CD4-positive, alpha-beta T cell treated with Interleukin-21 for 1 hour (primary cell): ENCODE data around the gene MARS1.
A peak's percentile ranks its signal among the peaks of the same experiment; 100 is the strongest.

ENCODE experiments used
- DNase-seq: peaks from one replicate; pipeline ENCODE4 v3.0.0-alpha.2; 2020

The MARS1 gene

GRCh38 chr12:57459055-57459749, 28.7 kb upstream of the MARS1 start:
- DNase-seq, result peak; percentile 96

- no peak for DNase-seq
Observed at GRCh38 chr12:57459750-57460467, 28.0 kb upstream of the MARS1 start, which contains the start of gene GLI1. TSS of gene GLI1 (plus strand) at chr12:57459785. CDS start at chr12:57463692, 3,907 bp downstream.

DNA sequence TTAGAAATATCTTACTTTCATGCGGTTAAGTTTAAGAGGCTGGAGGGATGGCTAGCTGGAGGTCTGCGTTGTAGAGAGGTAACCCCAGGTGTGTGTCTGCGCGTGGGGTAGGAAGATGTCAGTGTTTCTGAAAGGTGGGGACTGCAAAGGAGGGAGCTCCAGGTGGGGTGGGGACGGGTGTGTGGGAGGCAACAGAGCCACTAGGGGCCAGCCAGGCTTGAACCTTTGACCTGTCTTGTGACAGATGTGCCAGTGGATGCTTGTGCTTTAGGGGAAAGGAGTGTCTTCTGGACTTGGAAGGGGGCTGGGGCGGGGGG, 27.4 kb upstream of the MARS1 start:
- DNase-seq, result no peak

- DNase-seq, result no peak
Observed at GRCh38 chr12:57460841-57461275, 27.0 kb upstream of the MARS1 start.

DNA sequence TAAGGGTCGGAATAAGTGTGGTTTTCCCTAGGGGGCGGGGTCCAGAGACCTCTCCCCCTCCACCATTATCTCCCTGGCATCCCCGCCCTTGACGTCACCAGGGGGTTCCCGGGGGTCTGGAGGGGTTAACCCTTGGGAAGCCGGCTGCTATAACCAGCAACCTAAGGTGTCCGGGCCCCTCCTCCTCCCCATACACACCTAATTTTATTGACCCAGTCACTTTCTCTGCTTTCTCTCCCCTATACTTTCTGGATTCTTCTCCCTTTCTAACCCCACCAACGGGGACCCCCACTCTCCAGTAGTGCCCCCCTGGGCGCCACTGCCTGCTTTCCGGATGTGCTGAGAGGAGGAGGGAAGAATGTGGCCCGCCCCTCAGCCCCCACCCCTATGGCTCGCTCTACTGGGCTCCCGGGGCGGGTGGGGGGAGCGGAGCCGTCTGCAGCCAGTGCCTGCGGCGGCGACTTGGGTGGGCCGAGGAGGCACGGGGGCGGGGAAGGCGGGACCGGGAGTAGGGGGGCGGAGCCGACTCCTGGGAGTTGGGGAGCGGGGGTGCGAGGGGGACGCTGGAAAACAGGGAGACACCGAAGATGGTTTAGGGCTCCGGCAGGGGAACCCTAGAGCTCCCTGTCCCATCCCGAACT, 26.5 kb upstream of the MARS1 start:
- DNase-seq, result peak; percentile 37

DNA sequence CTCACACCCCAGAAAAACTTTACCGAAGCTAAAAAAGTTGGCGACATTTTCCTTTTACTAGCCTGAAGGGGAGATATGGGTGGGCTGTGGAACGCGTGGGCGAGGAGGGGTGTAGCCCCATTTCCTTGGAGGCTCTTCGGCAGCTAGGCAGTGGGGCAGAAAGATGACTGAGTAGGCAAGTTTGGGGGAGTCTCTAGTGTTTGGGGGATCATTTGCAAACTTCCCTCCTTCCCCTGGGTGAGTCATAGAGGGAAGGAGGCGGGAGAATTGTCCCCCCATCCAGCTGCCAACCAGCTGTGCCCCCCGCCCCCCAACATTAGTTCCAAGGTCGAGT, 26.0 kb upstream of the MARS1 start:
- no peak for DNase-seq

DNA sequence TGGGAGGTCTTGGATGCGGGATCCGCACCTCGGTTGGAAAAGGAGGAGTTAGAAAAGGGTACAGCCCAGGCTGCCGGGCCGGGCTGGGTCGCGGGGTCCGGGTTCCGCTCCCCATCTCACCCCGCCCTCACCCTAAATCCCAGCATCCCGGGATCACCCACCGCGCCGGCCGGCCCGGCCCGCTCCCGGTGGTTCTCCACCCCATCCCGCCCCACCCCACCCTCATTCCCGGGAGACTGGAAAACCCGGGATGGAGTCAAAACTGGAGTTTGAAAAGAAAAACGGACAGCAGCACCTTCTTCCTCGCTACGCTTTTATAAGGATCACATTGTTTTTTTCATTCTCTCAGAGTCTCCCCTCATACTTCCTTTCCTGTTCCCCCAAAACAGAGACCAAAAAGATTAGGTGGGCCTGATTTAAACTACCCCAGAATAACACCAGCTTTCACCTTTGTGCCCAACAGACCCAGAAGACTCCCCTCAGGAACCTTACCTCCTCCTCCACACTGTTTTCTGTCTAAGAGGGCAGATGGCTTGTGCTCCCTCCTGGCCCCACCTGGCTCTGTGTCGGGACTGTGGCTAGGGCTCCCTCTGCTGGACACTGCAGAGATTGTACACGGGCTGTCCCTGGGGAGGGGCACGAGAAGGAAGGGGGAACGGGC, 25.5 kb upstream of the MARS1 start:
- peak; percentile 92 for DNase-seq

- no peak for DNase-seq
Observed at GRCh38 chr12:57462912-57463253, 25.0 kb upstream of the MARS1 start.

DNA sequence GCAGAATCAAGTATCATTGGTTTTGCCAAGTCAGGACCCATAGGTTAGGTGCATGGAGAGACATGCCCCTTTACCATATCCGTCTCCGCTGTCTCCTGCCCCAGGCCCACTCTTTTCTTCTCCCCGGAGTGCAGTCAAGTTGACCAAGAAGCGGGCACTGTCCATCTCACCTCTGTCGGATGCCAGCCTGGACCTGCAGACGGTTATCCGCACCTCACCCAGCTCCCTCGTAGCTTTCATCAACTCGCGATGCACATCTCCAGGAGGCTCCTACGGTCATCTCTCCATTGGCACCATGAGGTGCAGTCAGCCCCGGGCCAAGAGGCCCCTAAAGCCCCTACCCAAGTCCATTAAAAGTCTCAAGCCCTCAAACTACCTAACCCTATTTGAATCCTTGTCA, 23.3 kb upstream of the MARS1 start:
- DNase-seq, result no peak

DNA sequence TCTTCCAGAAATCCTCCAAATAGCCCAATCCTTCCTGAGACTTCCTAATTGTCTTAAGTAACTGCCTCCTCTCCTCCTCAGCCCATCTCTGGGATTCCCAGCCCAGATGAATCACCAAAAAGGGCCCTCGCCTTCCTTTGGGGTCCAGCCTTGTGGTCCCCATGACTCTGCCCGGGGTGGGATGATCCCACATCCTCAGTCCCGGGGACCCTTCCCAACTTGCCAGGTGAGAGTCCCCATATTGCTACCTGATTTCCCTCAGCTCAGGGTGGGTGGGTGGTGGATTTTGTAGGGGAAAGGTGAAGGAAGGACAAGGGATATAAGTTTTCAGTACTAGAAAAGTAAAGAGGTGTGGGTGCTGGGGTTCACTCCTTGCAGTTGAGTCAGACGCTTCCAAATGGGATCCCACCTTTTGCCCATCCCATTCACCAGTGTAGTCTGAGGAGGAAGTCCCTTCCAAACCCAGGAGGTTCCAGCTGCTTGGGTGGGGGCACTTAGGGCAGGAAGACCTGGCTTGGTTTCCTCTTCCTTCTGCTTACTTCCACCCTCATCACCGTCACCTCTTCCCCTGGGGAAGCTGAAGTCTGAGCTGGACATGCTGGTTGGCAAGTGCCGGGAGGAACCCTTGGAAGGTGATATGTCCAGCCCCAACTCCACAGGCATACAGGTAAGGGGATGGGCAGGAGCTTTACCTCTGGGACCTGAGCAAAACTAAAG, 22.7 kb upstream of the MARS1 start:
- DNase-seq, result no peak

DNA sequence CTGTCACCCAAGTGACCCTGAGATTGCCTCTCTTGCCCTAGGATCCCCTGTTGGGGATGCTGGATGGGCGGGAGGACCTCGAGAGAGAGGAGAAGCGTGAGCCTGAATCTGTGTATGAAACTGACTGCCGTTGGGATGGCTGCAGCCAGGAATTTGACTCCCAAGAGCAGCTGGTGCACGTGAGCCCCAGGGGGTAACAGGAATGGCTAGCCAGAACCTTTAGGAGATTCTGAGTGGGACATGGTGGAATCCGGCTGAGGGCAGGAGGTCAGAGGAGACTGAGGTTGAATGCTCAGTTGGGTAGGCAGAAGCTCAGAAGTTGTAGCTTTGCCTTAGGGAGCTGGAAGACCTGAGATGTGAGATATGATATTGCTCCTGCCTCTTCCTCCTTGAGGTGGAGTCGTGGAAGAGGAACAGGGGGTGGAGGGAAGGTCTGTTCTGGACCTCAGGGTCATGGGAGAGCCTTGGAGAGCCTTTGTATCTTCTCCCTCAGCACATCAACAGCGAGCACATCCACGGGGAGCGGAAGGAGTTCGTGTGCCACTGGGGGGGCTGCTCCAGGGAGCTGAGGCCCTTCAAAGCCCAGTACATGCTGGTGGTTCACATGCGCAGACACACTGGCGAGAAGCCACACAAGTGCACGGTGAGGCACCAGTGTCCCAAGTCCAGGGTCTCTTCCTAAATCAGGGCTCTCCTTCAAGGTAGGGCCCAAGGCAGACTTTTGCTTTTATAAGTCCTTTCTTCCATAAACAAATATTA, 21.9 kb upstream of the MARS1 start:
- no peak for DNase-seq

- DNase-seq, result no peak
Observed at GRCh38 chr12:57467212-57467874, 20.5 kb upstream of the MARS1 start.

DNA sequence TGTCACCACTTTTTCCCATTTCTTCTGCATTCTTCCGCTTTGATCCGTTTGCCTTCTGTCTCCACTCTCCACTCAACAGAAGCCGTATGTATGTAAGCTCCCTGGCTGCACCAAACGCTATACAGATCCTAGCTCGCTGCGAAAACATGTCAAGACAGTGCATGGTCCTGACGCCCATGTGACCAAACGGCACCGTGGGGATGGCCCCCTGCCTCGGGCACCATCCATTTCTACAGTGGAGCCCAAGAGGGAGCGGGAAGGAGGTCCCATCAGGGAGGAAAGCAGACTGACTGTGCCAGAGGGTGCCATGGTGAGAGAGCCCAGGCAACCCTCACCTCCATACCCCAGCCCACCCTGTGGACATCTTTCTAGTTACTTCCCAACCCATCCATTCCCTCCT, 20.0 kb upstream of the MARS1 start:
- no peak for DNase-seq

DNA sequence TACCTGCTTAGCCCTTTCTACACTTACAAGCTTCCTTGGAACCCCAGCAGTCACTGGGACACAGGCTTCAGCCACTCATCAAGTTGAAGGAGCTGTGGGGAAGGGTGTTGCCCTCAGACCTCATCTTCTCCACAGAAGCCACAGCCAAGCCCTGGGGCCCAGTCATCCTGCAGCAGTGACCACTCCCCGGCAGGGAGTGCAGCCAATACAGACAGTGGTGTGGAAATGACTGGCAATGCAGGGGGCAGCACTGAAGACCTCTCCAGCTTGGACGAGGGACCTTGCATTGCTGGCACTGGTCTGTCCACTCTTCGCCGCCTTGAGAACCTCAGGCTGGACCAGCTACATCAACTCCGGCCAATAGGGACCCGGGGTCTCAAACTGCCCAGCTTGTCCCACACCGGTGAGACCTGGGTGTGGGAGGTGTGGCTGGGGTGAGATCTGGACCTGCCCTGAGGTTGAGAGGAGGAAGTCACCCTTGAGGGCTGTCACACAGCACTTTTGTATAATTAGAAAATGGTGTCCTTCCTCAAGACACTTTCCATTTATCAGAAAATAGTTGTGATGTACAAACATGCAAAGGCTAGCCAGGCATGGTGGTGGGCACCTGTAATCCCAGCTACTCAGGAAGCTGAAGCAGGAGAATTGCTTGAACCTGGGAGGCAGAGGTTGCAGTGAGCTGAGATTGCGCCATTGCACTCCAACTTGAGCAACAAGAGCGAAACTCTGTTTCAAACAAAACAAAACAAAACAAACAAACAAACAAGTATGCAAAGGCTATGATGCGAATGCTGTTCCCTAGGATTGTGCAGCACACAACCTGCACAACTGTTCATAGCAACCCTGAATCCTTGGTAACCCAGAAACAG, 18.3 kb upstream of the MARS1 start:
- DNase-seq, result no peak

- no peak for DNase-seq
Observed at GRCh38 chr12:57470286-57470969, 17.4 kb upstream of the MARS1 start.

GRCh38 chr12:57470970-57471656, 16.8 kb upstream of the MARS1 start:
- no peak for DNase-seq

- no peak for DNase-seq
Observed at GRCh38 chr12:57471661-57472060, 16.2 kb upstream of the MARS1 start.

DNA sequence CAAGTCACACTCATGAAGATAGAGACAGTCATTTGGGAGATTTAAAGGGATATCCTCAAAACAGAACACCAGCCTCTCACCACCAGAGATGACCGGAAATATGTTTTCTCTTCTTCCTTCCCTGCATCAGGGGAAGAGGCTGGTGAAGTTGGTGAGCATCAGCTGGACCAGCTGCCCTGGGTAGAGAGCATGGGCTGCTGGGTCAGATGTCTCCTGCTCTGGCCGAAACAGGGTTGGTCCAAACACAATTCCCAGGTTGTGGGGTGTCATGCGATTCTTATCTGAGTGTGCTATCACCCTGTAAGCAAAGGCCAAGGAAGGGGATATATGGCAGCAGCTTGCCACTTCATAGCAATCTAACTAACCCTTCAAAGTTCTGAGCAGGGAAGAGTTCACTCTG, 15.5 kb upstream of the MARS1 start:
- DNase-seq, result no peak

DNA sequence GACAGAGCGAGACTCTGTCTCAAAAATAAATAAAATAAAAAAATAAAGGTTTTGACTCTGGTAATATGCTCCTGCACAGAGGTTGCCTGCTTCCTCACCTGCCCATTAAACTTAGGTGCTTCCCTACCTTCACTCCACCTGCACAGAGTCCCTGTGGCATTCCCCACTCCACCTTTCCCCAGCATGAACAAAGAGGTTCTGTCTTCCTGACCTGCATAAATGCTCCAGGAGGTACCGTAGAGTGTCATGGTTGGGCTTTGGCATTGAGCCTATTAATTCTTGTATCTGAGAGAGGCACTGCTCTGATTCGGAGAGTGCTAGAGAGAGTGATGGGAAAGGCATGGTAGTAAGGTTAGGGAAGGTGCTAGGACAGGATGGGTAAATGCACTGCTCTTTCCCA, 14.5 kb upstream of the MARS1 start:
- no peak for DNase-seq

- DNase-seq, result no peak
Observed at GRCh38 chr12:57473886-57474285, 14.0 kb upstream of the MARS1 start.
